ENCODE results near the gene FBXL15. TPM values are rescaled to one million over a fixed set of nuclear protein-coding genes. Genes with fewer than 3 reads are reported as not detected.

Gene FBXL15
- total and polyA plus RNA-seq, 2 donors (not counting 1 experiment from before 2014, with no cell fraction given), result 15.5 to 20.7 TPM

- H3K9me3 Mint-ChIP-seq (ENCODE audit: insufficient read depth), result no peaks in the 10 kb centered on the region
- Histone ChIP-seq H4K20me1 (ENCODE audit: control insufficient read depth, insufficient read depth, low read length, poor library complexity, severe bottlenecking) (peaks cover 55% of the 10 kb centered on the region), H2AFZ (ENCODE audit: insufficient read depth, low read depth, low read length, poor library complexity, severe bottlenecking) (no peak within 1 kb of the TSS), H3K27ac (ENCODE audit: low read length in 2 of 2) (peak within 1 kb of the TSS; percentile 98 to 100), H3K4me2 (replicated peaks; ENCODE audit: low read depth, low read length, poor library complexity, severe bottlenecking) (peak within 1 kb of the TSS; percentile 99), H3K4me1 (ENCODE audit: control insufficient read depth in 2 of 2, insufficient read depth in 2 of 2, low read length in 2 of 2) (peaks cover 40 to 56% of the 10 kb centered on the region in 2 donors), H3K27me3 (replicated peaks in 1 of 4; ENCODE audit: control extremely low read depth in 1 of 4, control insufficient read depth in 3 of 4, insufficient read depth in 4 of 4, low read length in 3 of 4) (no peaks in the 10 kb centered on the region), H3K36me3 (replicated peaks in 1 of 2; ENCODE audit: control extremely low read depth in 1 of 2, control insufficient read depth in 1 of 2, extremely low read depth in 1 of 2, insufficient read depth in 2 of 2, low read length in 1 of 2) (peaks cover 0 to 35% of the 10 kb centered on the region in 2 experiments), H3K79me2 (ENCODE audit: control insufficient read depth, insufficient read depth, low read length) (peaks cover 52% of the 10 kb centered on the region), H3K9ac (ENCODE audit: low read length) (peak within 1 kb of the TSS; percentile 96), H3K4me3 (ENCODE audit: control extremely low read depth in 1 of 5, extremely low read depth in 1 of 5, insufficient read depth in 1 of 5, low read depth in 2 of 5, low read length in 4 of 5) (peak within 1 kb of the TSS; percentile 86 to 100 (median 99)), H3K9me3 (ENCODE audit: control extremely low read depth in 1 of 3, control insufficient read depth in 2 of 3, insufficient read depth in 1 of 3, low read length in 2 of 3) (no peaks in the 10 kb centered on the region)
- H3K27ac Mint-ChIP-seq, result peak within 1 kb of the TSS; percentile 99
- WGBS (ENCODE audit: insufficient coverage), result under 1% methylated on average over 36 of the region's 42 CpGs
- intact Hi-C loops (cut with micrococcal nuclease), result loop anchor here (1.0 to 2.0 kb wide), 3 partner anchors 167 to 251 kb away; partner anchors contain the start of gene NOLC1
- DNase-seq, result peak; percentile 97
- POLR2A ChIA-PET, result interaction anchor here (0.6 to 3.7 kb wide), 19 partner anchors 9 to 1942 kb away, joined by 3 to 38 read pairs (median 6); partner anchors contain the start of genes ACTR1A, C10orf95, CUEDC2 and FBXL15
- peaks cover 52% of the 10 kb centered on the region for H3K4me1 Mint-ChIP-seq
- no peaks in the 10 kb centered on the region for H3K27me3 Mint-ChIP-seq
- peak; percentile 35 for ATAC-seq (ENCODE audit: low read depth)
- H3K4me3 Mint-ChIP-seq, result peak within 1 kb of the TSS; percentile 95
- TF ChIP-seq EZH2 (IDR thresholded peaks at IDR 0.05; ENCODE audit: borderline replicate concordance, insufficient read depth, low read depth, low read length, poor library complexity, severe bottlenecking) (no peak), CTCF (IDR thresholded peaks at IDR 0.05) (no peak)
- CTCF ChIA-PET, result interaction anchor here (0.8 to 8.8 kb wide), 10 partner anchors 10 to 165 kb away, joined by 3 to 108 read pairs (median 16); partner anchors contain the start of genes ACTR1A, C10orf95, CUEDC2 and FBXL15
Measured at GRCh38 chr10:102395400-102396316, 25.0 kb upstream of the FBXL15 start, which contains the start of gene NFKB2. TSS of gene NFKB2 (plus strand) at chr10:102395705. CDS start at chr10:102395960, 255 bp downstream.

Data from B cell (primary cell).